ENCODE results near the gene ACSF3.

ACSF3 gene

GRCh38 chr16:89113152-89113547 is 19.5 kb downstream of the ACSF3 start:
- DNase-seq: no peak

GRCh38 chr16:89113661-89114060 is 20.0 kb downstream of the ACSF3 start:
- DNase-seq: no peak

- no peak for DNase-seq
Measured at GRCh38 chr16:89114159-89114981, 20.7 kb downstream of the ACSF3 start.

- no peak for DNase-seq
Measured at GRCh38 chr16:89115216-89115861, 21.7 kb downstream of the ACSF3 start.

- DNase-seq: no peak
Measured at GRCh38 chr16:89116341-89117226, 22.9 kb downstream of the ACSF3 start.

- no peak for DNase-seq
Measured at GRCh38 chr16:89117227-89117974, 23.7 kb downstream of the ACSF3 start.

GRCh38 chr16:89117975-89118289 is 24.3 kb downstream of the ACSF3 start:
- no peak for DNase-seq

- DNase-seq: no peak
Measured at GRCh38 chr16:89118361-89119165, 24.9 kb downstream of the ACSF3 start.

- no peak for DNase-seq
Measured at GRCh38 chr16:89119166-89119621, 25.5 kb downstream of the ACSF3 start.

GRCh38 chr16:89119661-89120141 is 26.0 kb downstream of the ACSF3 start:
- no peak for DNase-seq

- no peak for DNase-seq
Measured at GRCh38 chr16:89120281-89120680, 26.6 kb downstream of the ACSF3 start.

GRCh38 chr16:89120921-89121351 is 27.3 kb downstream of the ACSF3 start:
- no peak for DNase-seq

GRCh38 chr16:89121691-89122321 is 28.2 kb downstream of the ACSF3 start:
- no peak for DNase-seq

- DNase-seq: peak; percentile 21 to 49
Measured at GRCh38 chr16:89122322-89122851, 28.7 kb downstream of the ACSF3 start.

GRCh38 chr16:89123001-89123830 is 29.6 kb downstream of the ACSF3 start:
- no peak for DNase-seq

GRCh38 chr16:89123831-89124100 is 30.1 kb downstream of the ACSF3 start:
- DNase-seq: no peak

- no peak for DNase-seq
Measured at GRCh38 chr16:89129378-89129777, 35.7 kb downstream of the ACSF3 start.

- no peak for DNase-seq
Measured at GRCh38 chr16:89130448-89130847, 36.8 kb downstream of the ACSF3 start.

GRCh38 chr16:89131783-89132182 is 38.1 kb downstream of the ACSF3 start:
- DNase-seq: no peak

Data from SHP77 (cell line).